Lower leg skin (tissue), 4 donors: ENCODE measurements around the gene TDRD9. TPM values are rescaled to one million over a fixed set of nuclear protein-coding genes. Genes with fewer than 3 reads are reported as not detected.

Experiments
- DNase-seq, 2 donors: peaks; one replicate each; pipeline ENCODE4 v3.0.0-alpha.2; 2019; ENCODE audit warnings: low spot score in 2 of 2
- H3K4me3 ChIP-seq: fragments of 200-600 bp; sonication (generic); 2 replicates; pipeline ENCODE4 v1.5.1; 2017; ENCODE audit warnings: mild to moderate bottlenecking, low read depth; ENCODE audit not compliant: poor library complexity, severe bottlenecking
- POLR2A ChIP-seq, 2 donors: fragments of 450-650 bp; IDR thresholded peaks; one replicate each; pipeline ENCODE4 v1.6.1; 2016 to 2017; ENCODE audit warnings: antibody characterized with exemption in 2 of 2, mild to moderate bottlenecking in 1 of 2, moderate library complexity in 1 of 2
- WGBS, 2 donors: methylation state at CpG; one replicate each; pipeline ENCODE4 v1.1.5; 2018; 5-methylcytosine and 5-hydroxymethylcytosine counted together
- intact Hi-C: fragments of 100-400 bp; cut with DNase I; formaldehyde crosslinking; loops from one replicate; pipeline ENCODE4 v1.15.0; 2023; ENCODE audit warnings: low total_unique reads
- total RNA-seq, 4 donors: library from RNA; depleted of rRNA; stranded (reverse); fragments of >200 nt; gene quantifications; one replicate each; pipeline ENCODE4 v1.1.0, GENCODE V29; 2016
- TF ChIP-seq, protein P1 (sequence below), 3 donors: fragments of 450-650 bp; IDR thresholded peaks; one replicate each; pipeline ENCODE4 v1.5.1; 2016; ENCODE audit warnings: antibody characterized with exemption in 3 of 3, mild to moderate bottlenecking in 3 of 3, moderate library complexity in 2 of 3

The TDRD9 gene
- total RNA-seq, 4 donors from 2014 or later, result 0.15 to 0.49 (median 0.16) TPM

DNA sequence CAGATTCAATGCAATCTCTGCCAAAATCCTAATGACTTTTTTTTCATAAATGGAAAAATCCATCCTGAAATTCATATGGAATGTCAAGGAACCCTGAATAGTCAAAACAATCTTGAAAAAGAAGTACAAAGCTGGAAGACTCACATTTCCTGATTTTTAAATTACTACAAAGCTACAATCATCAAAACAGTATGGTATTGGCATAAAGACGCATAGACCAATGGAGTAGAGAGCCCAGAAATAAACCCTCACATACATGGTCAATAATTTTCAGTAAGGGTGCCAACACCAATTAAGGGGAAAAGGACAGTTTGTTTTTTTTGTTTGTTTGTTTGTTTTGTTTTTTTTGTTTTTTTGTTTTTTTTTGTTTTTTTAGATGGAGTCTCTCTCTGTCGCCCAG is 18.7 kb downstream of the TDRD9 start:
- WGBS, 2 donors, result 83 to 94% methylated on average over 2 of the region's 2 CpGs
- TF ChIP-seq POLR2A (IDR thresholded peaks at IDR 0.05), result no peak
- TF ChIP-seq, protein P1, sequence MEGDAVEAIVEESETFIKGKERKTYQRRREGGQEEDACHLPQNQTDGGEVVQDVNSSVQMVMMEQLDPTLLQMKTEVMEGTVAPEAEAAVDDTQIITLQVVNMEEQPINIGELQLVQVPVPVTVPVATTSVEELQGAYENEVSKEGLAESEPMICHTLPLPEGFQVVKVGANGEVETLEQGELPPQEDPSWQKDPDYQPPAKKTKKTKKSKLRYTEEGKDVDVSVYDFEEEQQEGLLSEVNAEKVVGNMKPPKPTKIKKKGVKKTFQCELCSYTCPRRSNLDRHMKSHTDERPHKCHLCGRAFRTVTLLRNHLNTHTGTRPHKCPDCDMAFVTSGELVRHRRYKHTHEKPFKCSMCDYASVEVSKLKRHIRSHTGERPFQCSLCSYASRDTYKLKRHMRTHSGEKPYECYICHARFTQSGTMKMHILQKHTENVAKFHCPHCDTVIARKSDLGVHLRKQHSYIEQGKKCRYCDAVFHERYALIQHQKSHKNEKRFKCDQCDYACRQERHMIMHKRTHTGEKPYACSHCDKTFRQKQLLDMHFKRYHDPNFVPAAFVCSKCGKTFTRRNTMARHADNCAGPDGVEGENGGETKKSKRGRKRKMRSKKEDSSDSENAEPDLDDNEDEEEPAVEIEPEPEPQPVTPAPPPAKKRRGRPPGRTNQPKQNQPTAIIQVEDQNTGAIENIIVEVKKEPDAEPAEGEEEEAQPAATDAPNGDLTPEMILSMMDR (IDR thresholded peaks at IDR 0.05), result no peak
- no peak for DNase-seq
- no peak overlapping the region for H3K4me3 ChIP-seq
- intact Hi-C loops, result no loop called here

DNA sequence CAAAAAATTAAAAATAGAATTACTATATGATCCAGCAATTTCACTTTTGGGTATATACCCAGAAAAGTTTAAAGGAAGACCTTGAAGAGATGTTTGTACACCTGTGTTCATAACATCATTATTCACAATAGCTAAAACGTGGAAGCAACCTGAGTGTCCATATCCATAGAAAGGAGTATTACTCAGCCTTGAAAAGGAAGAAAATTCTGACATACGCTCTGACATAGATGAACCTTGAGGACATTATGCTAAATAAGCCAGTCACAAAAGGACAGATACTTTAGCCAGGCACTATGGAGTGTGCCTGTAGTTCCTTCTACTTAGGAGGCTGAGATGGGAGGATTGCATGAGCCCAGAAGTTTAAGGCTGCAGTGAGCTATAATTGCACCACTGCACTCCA is 20.2 kb downstream of the TDRD9 start:
- intact Hi-C loops, result no loop called here
- TF ChIP-seq, protein P1 (IDR thresholded peaks at IDR 0.05), result no peak
- TF ChIP-seq POLR2A (IDR thresholded peaks at IDR 0.05), result no peak
- DNase-seq, result no peak
- 79 to 83% methylated on average over 2 of the region's 2 CpGs for WGBS, 2 donors
- no peak overlapping the region for H3K4me3 ChIP-seq

DNA sequence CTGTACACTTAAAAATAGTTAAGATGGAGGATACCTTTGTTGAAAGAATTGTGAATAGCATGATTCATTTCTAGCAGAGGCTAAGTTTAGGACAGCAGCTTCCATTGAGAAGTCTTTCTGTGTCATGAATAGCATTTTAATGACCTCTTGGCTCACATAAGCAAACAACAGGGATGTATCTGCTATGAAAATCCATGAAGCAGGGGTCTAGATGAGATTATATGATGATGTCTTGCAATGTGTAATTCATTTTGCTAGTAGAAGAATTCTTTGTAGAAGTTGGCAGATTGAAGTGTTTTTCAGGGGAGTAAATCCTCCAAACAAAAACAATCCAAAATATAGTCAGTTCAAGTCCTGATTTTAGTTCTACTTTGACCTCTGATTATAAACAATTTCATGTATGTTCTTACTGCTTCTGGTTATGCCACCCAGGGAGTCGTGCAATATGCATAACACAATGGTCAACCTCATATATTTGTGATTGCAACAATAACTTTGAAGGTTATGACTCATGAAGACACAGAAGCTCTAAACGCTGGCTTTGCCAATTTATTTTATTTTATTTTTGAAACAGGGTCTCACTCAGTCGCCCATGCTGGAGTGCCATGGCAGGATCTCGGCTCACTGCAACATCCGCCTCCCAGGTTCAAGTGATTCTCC is 21.0 kb downstream of the TDRD9 start:
- no peak overlapping the region for H3K4me3 ChIP-seq
- WGBS, 2 donors, result 76 to 77% methylated on average over 5 of the region's 5 CpGs
- TF ChIP-seq, protein P1 (IDR thresholded peaks at IDR 0.05), result no peak
- DNase-seq, result no peak
- intact Hi-C loops, result no loop called here

DNA sequence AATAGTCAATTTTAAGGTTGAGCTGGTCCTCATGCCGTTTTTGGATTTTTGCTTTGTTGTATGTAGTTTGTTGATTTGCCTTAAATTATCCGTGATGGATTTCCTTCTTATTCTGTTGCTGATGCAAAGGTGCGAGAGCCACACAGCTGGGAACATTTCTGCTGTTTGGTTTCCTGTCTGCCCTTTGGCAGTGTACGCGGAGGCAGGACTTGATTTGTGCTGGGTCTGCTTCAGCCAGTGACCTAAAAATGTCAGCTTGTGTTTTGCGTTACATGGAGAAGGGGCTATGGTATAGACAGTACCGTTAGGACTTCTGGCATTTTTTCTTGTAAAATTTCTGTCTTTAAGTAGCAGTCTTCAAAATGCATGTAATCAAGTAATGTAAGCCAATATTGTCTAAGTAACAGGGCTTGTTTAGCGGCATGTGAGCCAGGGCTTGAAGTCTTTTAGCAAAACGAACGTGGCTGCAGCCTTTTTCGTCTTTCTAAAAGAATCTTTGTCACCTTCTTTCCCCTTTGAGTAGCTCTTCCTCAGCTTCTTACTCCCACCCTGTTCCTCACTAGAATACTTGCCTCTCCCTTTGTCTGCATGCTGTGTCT is 32.3 kb downstream of the TDRD9 start:
- intact Hi-C loops, result no loop called here
- no peak for DNase-seq
- 55 to 59% methylated on average over 11 of the region's 11 CpGs for WGBS, 2 donors
- TF ChIP-seq, protein P1 (IDR thresholded peaks at IDR 0.05), result no peak
- H3K4me3 ChIP-seq, result no peak overlapping the region

DNA sequence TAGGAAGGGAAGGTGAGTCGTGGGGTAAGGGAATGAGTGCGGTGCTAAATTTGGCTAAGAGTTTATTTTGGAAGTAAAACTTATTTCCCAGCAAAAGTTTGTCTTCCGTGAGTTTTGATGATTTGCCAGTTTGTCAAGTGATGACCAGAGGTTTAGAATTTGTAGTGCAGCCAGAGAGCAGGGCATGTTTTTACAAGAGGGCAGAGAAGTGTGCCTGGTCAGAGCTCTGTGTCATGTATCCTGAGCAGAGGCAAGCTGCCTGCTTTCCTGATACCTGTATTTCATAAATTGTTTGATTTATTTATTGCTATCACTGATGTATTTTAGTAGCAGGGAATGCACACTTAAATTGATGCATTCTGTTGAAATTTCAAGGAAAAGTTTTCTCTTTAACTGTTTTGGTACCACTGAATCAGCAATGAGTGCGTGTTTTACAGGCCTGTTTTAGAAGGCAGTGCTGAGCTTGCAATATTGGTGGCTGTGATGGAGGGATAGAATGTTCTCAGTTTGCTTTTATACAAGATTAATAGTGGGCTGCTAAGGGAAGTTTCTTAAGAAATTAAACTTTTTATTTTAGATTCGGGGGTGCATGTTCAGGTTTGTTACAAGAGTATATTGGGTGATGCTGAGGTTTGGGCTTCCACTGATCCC is 33.8 kb downstream of the TDRD9 start:
- no peak for DNase-seq
- TF ChIP-seq POLR2A (IDR thresholded peaks at IDR 0.05), result no peak
- TF ChIP-seq, protein P1 (IDR thresholded peaks at IDR 0.05), result no peak
- intact Hi-C loops, result no loop called here
- no peak overlapping the region for H3K4me3 ChIP-seq
- 72 to 77% methylated on average over 5 of the region's 5 CpGs for WGBS, 2 donors
